Mucosa of descending colon (tissue), 3 donors: Measurements from ENCODE around the gene CPLX1. TPM values are rescaled to one million over a fixed set of nuclear protein-coding genes. Genes with fewer than 3 reads are reported as not detected.
"Not testable (repeated sequence)": the region's sequence is repeated elsewhere in the genome, so short reads cannot be mapped to it uniquely, and the experiment has no call there.

ENCODE experiments used
- ATAC-seq: fragments of 200-7000 bp; cut with Tn5 transposase; one replicate; pipeline ENCODE4 v1.9.1; 2020; ENCODE audit warnings: mild to moderate bottlenecking, moderate library complexity
- DNase-seq, 3 donors: peaks; one replicate each; pipeline ENCODE4 v3.0.0-alpha.2; 2020
- H3K36me3 ChIP-seq: fragments of 200-600 bp; one replicate; pipeline ENCODE4 v1.8.0; 2021; ENCODE audit warnings: low read depth, mild to moderate bottlenecking
- H3K4me1 ChIP-seq: fragments of 200-600 bp; one replicate; pipeline ENCODE4 v1.8.0; 2021; ENCODE audit warnings: low read depth, mild to moderate bottlenecking
- H3K4me3 ChIP-seq: fragments of 200-600 bp; one replicate; pipeline ENCODE4 v1.8.0; 2021; ENCODE audit warnings: mild to moderate bottlenecking
- H3K9me3 ChIP-seq: fragments of 200-600 bp; one replicate; pipeline ENCODE4 v1.8.0; 2021; ENCODE audit warnings: mild to moderate bottlenecking
- CTCF ChIP-seq: fragments of 200-600 bp; IDR thresholded peaks from one replicate; pipeline ENCODE4 v1.8.0; 2022; ENCODE audit warnings: antibody characterized with exemption, mild to moderate bottlenecking
- intact Hi-C, 2 donors: fragments of 100-400 bp; cut with DNase I in 1 of 2; cut with micrococcal nuclease in 1 of 2; formaldehyde crosslinking; loops; one replicate each; pipeline versions ENCODE4 v1.11.0 to v1.11.1; 2022; cut with DNase I, micrococcal nuclease
- total RNA-seq, 3 donors: library from RNA; stranded (reverse); fragmentation: NEBNext Ultra II Directional in 2 of 3; extraction: Animal tissue kit (Norgen Biotek cat#: 25700) in 2 of 3; gene quantifications; one replicate each; pipeline versions ENCODE4 v1.2.1 to v1.2.4, GENCODE V29; 2021 to 2023
- donor health status: DM: no; HTN: no; CAD: no; lungs with moderate emphysema.
- donor health status: DM: no; HTN: no; CAD: no.
- donor health status: DM: no; HTN: yes; CAD: no.

Gene CPLX1
- total RNA-seq, 3 donors from 2014 or later, result 1.9 to 3.4 (median 2.7) TPM

- TF ChIP-seq CTCF, result no peak
- ATAC-seq, result peak; percentile 29
Measured at GRCh38 chr4:754221-755120, 71.5 kb downstream of the CPLX1 start.

GRCh38 chr4:753186-753585 is 72.7 kb downstream of the CPLX1 start:
- intact Hi-C loops, H3K36me3 ChIP-seq, H3K4me3 ChIP-seq, ATAC-seq, H3K9me3 ChIP-seq, H3K4me1 ChIP-seq: not testable (repeated sequence)
- peak in 1 of 3 donors; percentile 26 for DNase-seq

More at GRCh38 chr4:754221-755120, 71.5 kb downstream of the CPLX1 start:
- intact Hi-C loops, result no loop called here
- H3K4me3 ChIP-seq, result no peak overlapping the region
- no peaks in the 10 kb centered on the region for H3K9me3 ChIP-seq
- peak in 1 of 3 donors; percentile 43 for DNase-seq
- no peaks in the 10 kb centered on the region for H3K4me1 ChIP-seq
- H3K36me3 ChIP-seq, result no peaks in the 10 kb centered on the region

- Histone ChIP-seq H3K4me3 (no peak overlapping the region), H3K9me3 (no peaks in the 10 kb centered on the region), H3K4me1 (no peaks in the 10 kb centered on the region), H3K36me3 (no peaks in the 10 kb centered on the region)
- intact Hi-C loops, result no loop called here
- DNase-seq (peak in 1 of 3 donors; percentile 33), ATAC-seq (no peak)
- no peak for TF ChIP-seq CTCF
Measured at GRCh38 chr4:752196-752861, 73.6 kb downstream of the CPLX1 start.

- no peak overlapping the region for H3K4me3 ChIP-seq
- intact Hi-C loops, result no loop called here
- no peak for TF ChIP-seq CTCF
- no peaks in the 10 kb centered on the region for H3K4me1 ChIP-seq
- H3K36me3 ChIP-seq, result no peaks in the 10 kb centered on the region
- DNase-seq (peak in 1 of 3 donors; percentile 44), ATAC-seq (no peak)
- no peaks in the 10 kb centered on the region for H3K9me3 ChIP-seq
Measured at GRCh38 chr4:751676-752075, 74.3 kb downstream of the CPLX1 start.

- H3K4me1 ChIP-seq, result no peaks in the 10 kb centered on the region
- no peak for TF ChIP-seq CTCF
- ATAC-seq (no peak), DNase-seq (peak in 1 of 3 donors; percentile 29)
- intact Hi-C loops, result no loop called here
- H3K9me3 ChIP-seq, result no peaks in the 10 kb centered on the region
- H3K4me3 ChIP-seq, result no peak overlapping the region
- no peaks in the 10 kb centered on the region for H3K36me3 ChIP-seq
Measured at GRCh38 chr4:749698-750666, 75.9 kb downstream of the CPLX1 start.
